ENCODE data around the gene RNASE12.
A peak's percentile ranks its signal among the peaks of the same experiment; 100 is the strongest.
"Not testable (repeated sequence)": the region's sequence is repeated elsewhere in the genome, so short reads cannot be mapped to it uniquely, and the experiment has no call there.

RNASE12 gene

GRCh38 chr14:20626274-20626673 lies 35.1 kb upstream of the RNASE12 start:
- Histone ChIP-seq H3K27me3 (ENCODE audit: control insufficient read depth in 5 of 5, insufficient read depth in 4 of 5, low read length in 5 of 5) (peaks cover 0 to 6% (median 0%) of the 10 kb centered on the region in 5 donors), H3K4me3 (ENCODE audit: low read depth in 1 of 5, low read length in 5 of 5) (peak overlapping the region in 2 of 5 donors; percentile 15 to 18)

GRCh38 chr14:20624495-20625070 lies 33.4 kb upstream of the RNASE12 start:
- Histone ChIP-seq H3K9ac (ENCODE audit: low read length in 5 of 5) (peak overlapping the region in 3 of 5 donors; percentile 16 to 65 (median 54)), H3K36me3 (ENCODE audit: control insufficient read depth in 5 of 5, insufficient read depth in 5 of 5, low read length in 5 of 5) (no peaks in the 10 kb centered on the region), H3K27me3 (ENCODE audit: control insufficient read depth in 5 of 5, insufficient read depth in 4 of 5, low read length in 5 of 5) (peaks cover 0 to 6% (median 0%) of the 10 kb centered on the region in 5 donors), H3K9me3 (ENCODE audit: control insufficient read depth in 5 of 5, low read length in 5 of 5) (no peaks in the 10 kb centered on the region), H3K4me1 (ENCODE audit: control insufficient read depth in 5 of 5, insufficient read depth in 5 of 5, low read length in 5 of 5) (peaks cover 4 to 40% (median 33%) of the 10 kb centered on the region in 5 donors), H3K4me3 (ENCODE audit: low read depth in 1 of 5, low read length in 5 of 5) (peak overlapping the region; percentile 52 to 82 (median 66)), H3K27ac (ENCODE audit: low read depth, low read length) (peak overlapping the region; percentile 11)

More at GRCh38 chr14:20626274-20626673, 35.1 kb upstream of the RNASE12 start:
- no peaks in the 10 kb centered on the region for H3K9me3 ChIP-seq (ENCODE audit: control insufficient read depth in 5 of 5, low read length in 5 of 5)
- H3K9ac ChIP-seq (ENCODE audit: low read length in 5 of 5), result peak overlapping the region in 1 of 5 donors; percentile 20
- no peak overlapping the region for H3K27ac ChIP-seq (ENCODE audit: low read depth, low read length)
- H3K36me3 ChIP-seq (ENCODE audit: control insufficient read depth in 5 of 5, insufficient read depth in 5 of 5, low read length in 5 of 5), result no peaks in the 10 kb centered on the region
- peaks cover 7 to 53% (median 44%) of the 10 kb centered on the region in 5 donors for H3K4me1 ChIP-seq (ENCODE audit: control insufficient read depth in 5 of 5, insufficient read depth in 5 of 5, low read length in 5 of 5)

GRCh38 chr14:20623798-20624197 lies 32.6 kb upstream of the RNASE12 start:
- peaks cover 4 to 40% (median 33%) of the 10 kb centered on the region in 5 donors for H3K4me1 ChIP-seq (ENCODE audit: control insufficient read depth in 5 of 5, insufficient read depth in 5 of 5, low read length in 5 of 5)
- no peak overlapping the region for H3K4me3 ChIP-seq (ENCODE audit: low read depth in 1 of 5, low read length in 5 of 5)
- H3K36me3 ChIP-seq (ENCODE audit: control insufficient read depth in 5 of 5, insufficient read depth in 5 of 5, low read length in 5 of 5), result no peaks in the 10 kb centered on the region
- H3K27me3 ChIP-seq (ENCODE audit: control insufficient read depth in 5 of 5, insufficient read depth in 4 of 5, low read length in 5 of 5), result peaks cover 0 to 6% (median 0%) of the 10 kb centered on the region in 5 donors
- H3K9me3 ChIP-seq (ENCODE audit: control insufficient read depth in 5 of 5, low read length in 5 of 5), result no peaks in the 10 kb centered on the region
- H3K9ac ChIP-seq (ENCODE audit: low read length in 5 of 5), result no peak overlapping the region
- H3K27ac ChIP-seq (ENCODE audit: low read depth, low read length), result no peak overlapping the region

GRCh38 chr14:20622816-20623291 lies 31.7 kb upstream of the RNASE12 start:
- Histone ChIP-seq H3K27me3 (ENCODE audit: control insufficient read depth in 5 of 5, insufficient read depth in 4 of 5, low read length in 5 of 5) (peaks cover 0 to 6% (median 0%) of the 10 kb centered on the region in 5 donors), H3K27ac (ENCODE audit: low read depth, low read length) (no peak overlapping the region), H3K4me3 (ENCODE audit: low read depth in 1 of 5, low read length in 5 of 5) (peak overlapping the region in 2 of 5 donors; percentile 34 to 44), H3K9me3 (ENCODE audit: control insufficient read depth in 5 of 5, low read length in 5 of 5) (no peaks in the 10 kb centered on the region), H3K9ac (ENCODE audit: low read length in 5 of 5) (peak overlapping the region in 1 of 5 donors; percentile 24), H3K36me3 (ENCODE audit: control insufficient read depth in 5 of 5, insufficient read depth in 5 of 5, low read length in 5 of 5) (no peaks in the 10 kb centered on the region), H3K4me1 (ENCODE audit: control insufficient read depth in 5 of 5, insufficient read depth in 5 of 5, low read length in 5 of 5) (peaks cover 4 to 40% (median 33%) of the 10 kb centered on the region in 5 donors)

GRCh38 chr14:20620798-20621478 lies 29.8 kb upstream of the RNASE12 start:
- no peak overlapping the region for H3K4me3 ChIP-seq (ENCODE audit: low read depth in 1 of 5, low read length in 5 of 5)
- no peak overlapping the region for H3K27ac ChIP-seq (ENCODE audit: low read depth, low read length)
- peaks cover 0 to 6% (median 0%) of the 10 kb centered on the region in 5 donors for H3K27me3 ChIP-seq (ENCODE audit: control insufficient read depth in 5 of 5, insufficient read depth in 4 of 5, low read length in 5 of 5)
- no peaks in the 10 kb centered on the region for H3K36me3 ChIP-seq (ENCODE audit: control insufficient read depth in 5 of 5, insufficient read depth in 5 of 5, low read length in 5 of 5)
- H3K9me3 ChIP-seq (ENCODE audit: control insufficient read depth in 5 of 5, low read length in 5 of 5), result no peaks in the 10 kb centered on the region
- peaks cover 2 to 31% (median 25%) of the 10 kb centered on the region in 5 donors for H3K4me1 ChIP-seq (ENCODE audit: control insufficient read depth in 5 of 5, insufficient read depth in 5 of 5, low read length in 5 of 5)
- no peak overlapping the region for H3K9ac ChIP-seq (ENCODE audit: low read length in 5 of 5)

GRCh38 chr14:20619688-20620087 lies 28.5 kb upstream of the RNASE12 start:
- not testable (repeated sequence) for H3K27ac ChIP-seq (ENCODE audit: low read depth, low read length); H3K9ac ChIP-seq (ENCODE audit: low read length in 5 of 5); H3K9me3 ChIP-seq (ENCODE audit: control insufficient read depth in 5 of 5, low read length in 5 of 5); H3K27me3 ChIP-seq (ENCODE audit: control insufficient read depth in 5 of 5, insufficient read depth in 4 of 5, low read length in 5 of 5); H3K36me3 ChIP-seq (ENCODE audit: control insufficient read depth in 5 of 5, insufficient read depth in 5 of 5, low read length in 5 of 5); H3K4me3 ChIP-seq (ENCODE audit: low read depth in 1 of 5, low read length in 5 of 5)
- peaks cover 0 to 20% (median 14%) of the 10 kb centered on the region in 5 donors for H3K4me1 ChIP-seq (ENCODE audit: control insufficient read depth in 5 of 5, insufficient read depth in 5 of 5, low read length in 5 of 5)

GRCh38 chr14:20618271-20618749 lies 27.1 kb upstream of the RNASE12 start:
- no peaks in the 10 kb centered on the region for H3K9me3 ChIP-seq (ENCODE audit: control insufficient read depth in 5 of 5, low read length in 5 of 5)
- no peak overlapping the region for H3K9ac ChIP-seq (ENCODE audit: low read length in 5 of 5)
- peaks cover under 1 to 23% (median 18%) of the 10 kb centered on the region in 5 donors for H3K4me1 ChIP-seq (ENCODE audit: control insufficient read depth in 5 of 5, insufficient read depth in 5 of 5, low read length in 5 of 5)
- no peak overlapping the region for H3K4me3 ChIP-seq (ENCODE audit: low read depth in 1 of 5, low read length in 5 of 5)
- H3K27me3 ChIP-seq (ENCODE audit: control insufficient read depth in 5 of 5, insufficient read depth in 4 of 5, low read length in 5 of 5), result peaks cover 0 to 6% (median 0%) of the 10 kb centered on the region in 5 donors
- no peak overlapping the region for H3K27ac ChIP-seq (ENCODE audit: low read depth, low read length)
- no peaks in the 10 kb centered on the region for H3K36me3 ChIP-seq (ENCODE audit: control insufficient read depth in 5 of 5, insufficient read depth in 5 of 5, low read length in 5 of 5)

- Histone ChIP-seq H3K9ac (ENCODE audit: low read length in 5 of 5) (no peak overlapping the region), H3K36me3 (ENCODE audit: control insufficient read depth in 5 of 5, insufficient read depth in 5 of 5, low read length in 5 of 5) (no peaks in the 10 kb centered on the region), H3K27ac (ENCODE audit: low read depth, low read length) (no peak overlapping the region), H3K4me3 (ENCODE audit: low read depth in 1 of 5, low read length in 5 of 5) (no peak overlapping the region), H3K9me3 (ENCODE audit: control insufficient read depth in 5 of 5, low read length in 5 of 5) (no peaks in the 10 kb centered on the region), H3K4me1 (ENCODE audit: control insufficient read depth in 5 of 5, insufficient read depth in 5 of 5, low read length in 5 of 5) (peaks cover 1 to 18% (median 15%) of the 10 kb centered on the region in 5 donors), H3K27me3 (ENCODE audit: control insufficient read depth in 5 of 5, insufficient read depth in 4 of 5, low read length in 5 of 5) (no peaks in the 10 kb centered on the region)
Measured at GRCh38 chr14:20617138-20618003, 26.2 kb upstream of the RNASE12 start.

- Histone ChIP-seq H3K4me1 (ENCODE audit: control insufficient read depth in 5 of 5, insufficient read depth in 5 of 5, low read length in 5 of 5) (peaks cover 1 to 21% (median 18%) of the 10 kb centered on the region in 5 donors), H3K9me3 (ENCODE audit: control insufficient read depth in 5 of 5, low read length in 5 of 5) (no peaks in the 10 kb centered on the region), H3K9ac (ENCODE audit: low read length in 5 of 5) (no peak overlapping the region), H3K36me3 (ENCODE audit: control insufficient read depth in 5 of 5, insufficient read depth in 5 of 5, low read length in 5 of 5) (no peaks in the 10 kb centered on the region), H3K27ac (ENCODE audit: low read depth, low read length) (no peak overlapping the region), H3K27me3 (ENCODE audit: control insufficient read depth in 5 of 5, insufficient read depth in 4 of 5, low read length in 5 of 5) (no peaks in the 10 kb centered on the region), H3K4me3 (ENCODE audit: low read depth in 1 of 5, low read length in 5 of 5) (no peak overlapping the region)
Measured at GRCh38 chr14:20615996-20616395, 24.8 kb upstream of the RNASE12 start.

All from subcutaneous abdominal adipose tissue (tissue), 5 donors.